Omental fat pad (tissue), 4 donors: Measurements from ENCODE around the gene IL4R. TPM values are rescaled to one million over a fixed set of nuclear protein-coding genes. Genes with fewer than 3 reads are reported as not detected.
"Not testable (repeated sequence)": the region's sequence is repeated elsewhere in the genome, so short reads cannot be mapped to it uniquely, and the experiment has no call there.

Experiments used
- ATAC-seq: fragments of 150-250 bp; one replicate; pipeline ENCODE4 v1.9.1; 2016; ENCODE audit warnings: mild to moderate bottlenecking, moderate library complexity; ENCODE audit not compliant: low FRiP score
- DNase-seq: peaks from one replicate; pipeline ENCODE4 v3.0.0-alpha.2; 2019; ENCODE audit warnings: low spot score
- CTCF ChIP-seq, 3 donors: fragments of 450-650 bp; IDR thresholded peaks; one replicate each; pipeline ENCODE4 v1.5.1; 2016 to 2017; ENCODE audit warnings: antibody characterized with exemption in 3 of 3, mild to moderate bottlenecking in 3 of 3, moderate library complexity in 2 of 3
- total RNA-seq, 4 donors: library from RNA; depleted of rRNA; stranded (reverse); fragments of >200 nt; gene quantifications; one replicate each; pipeline ENCODE4 v1.1.0, GENCODE V29; 2016

IL4R gene
- total RNA-seq, 4 donors from 2014 or later = 36.9 to 162 (median 47.3) TPM

DNA sequence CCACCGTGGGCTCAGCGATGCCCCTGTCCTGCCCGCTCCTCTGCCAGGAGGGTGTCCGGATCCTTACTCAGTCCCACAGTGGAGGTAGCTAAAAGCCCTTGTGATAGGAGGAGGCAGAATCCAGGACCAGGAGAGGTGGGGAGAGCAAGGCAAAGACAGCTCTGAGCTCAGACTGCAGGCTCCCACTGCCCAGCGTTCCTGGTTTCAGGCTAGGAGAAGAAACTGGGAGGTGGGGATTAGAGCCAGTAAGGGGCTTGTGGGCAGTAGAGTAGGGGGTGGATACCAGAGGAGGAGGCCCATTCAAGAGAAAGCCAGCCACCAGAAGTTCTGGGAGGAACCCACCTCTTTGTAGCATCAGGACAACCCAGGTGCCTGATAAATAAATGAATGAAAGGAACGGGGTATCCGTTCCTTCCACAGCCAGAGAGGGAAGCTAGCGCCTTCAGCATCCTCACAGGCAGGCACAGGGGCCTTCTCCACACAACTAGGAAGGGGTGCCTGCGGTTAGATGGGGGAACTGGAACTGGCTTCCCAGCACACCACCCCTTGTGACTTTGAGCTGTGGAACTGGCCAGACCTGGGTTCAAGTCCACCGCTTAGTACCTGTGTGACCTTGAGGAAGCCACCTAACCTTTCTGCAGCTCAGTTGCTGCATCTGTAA is 90.5 kb downstream of the IL4R start:
- no peak for DNase-seq
- ATAC-seq = no peak
- TF ChIP-seq CTCF (IDR thresholded peaks at IDR 0.05) = no peak

DNA sequence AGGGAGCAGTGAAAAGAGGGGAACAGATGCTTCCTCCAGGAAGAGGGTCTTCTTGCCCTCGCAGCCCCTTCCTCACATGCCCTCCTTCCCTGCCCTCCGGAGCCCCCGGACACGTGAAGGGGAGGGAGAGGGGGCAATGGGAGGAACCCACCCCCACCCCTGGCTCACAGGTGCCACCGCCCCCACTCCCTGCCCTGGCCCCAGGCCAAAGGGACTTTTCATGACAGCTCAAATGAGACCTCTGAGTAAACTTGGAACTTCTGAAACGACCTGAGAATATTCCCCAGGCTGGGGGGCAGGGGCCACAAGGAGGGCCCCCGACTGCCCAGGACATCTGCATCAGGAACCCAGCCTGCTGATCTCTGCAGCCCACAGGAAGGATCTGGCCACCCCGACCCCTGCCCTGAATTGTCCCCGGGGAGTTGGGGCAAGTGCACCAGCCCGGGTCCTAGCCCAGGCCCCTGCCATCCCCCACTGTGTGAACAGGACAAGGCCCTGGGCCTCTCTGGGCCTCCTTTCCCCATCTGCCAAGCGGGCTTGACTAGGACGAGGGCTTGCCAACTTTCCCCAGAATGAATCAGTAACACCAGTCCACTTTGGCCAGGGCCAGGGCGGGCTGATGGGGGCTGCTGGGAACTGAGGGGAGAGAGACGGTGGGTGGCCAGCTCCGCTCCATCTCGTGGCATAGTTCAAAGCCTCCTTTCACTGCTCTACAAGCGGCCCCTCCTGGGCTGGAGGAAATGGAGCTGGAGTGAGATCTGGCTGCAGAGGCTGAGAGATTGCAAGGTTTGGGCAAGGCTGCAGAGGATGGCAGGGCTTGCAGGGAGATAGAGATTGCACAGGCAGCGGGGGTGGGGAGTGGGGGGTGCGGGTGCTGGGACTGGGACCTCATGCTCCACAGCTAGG is 92.0 kb downstream of the IL4R start:
- no peak for TF ChIP-seq CTCF (IDR thresholded peaks at IDR 0.05)
- no peak for DNase-seq
- no peak for ATAC-seq

GRCh38 chr16:27406511-27407128 is 92.8 kb downstream of the IL4R start:
- no peak for ATAC-seq
- TF ChIP-seq CTCF (IDR thresholded peaks at IDR 0.05) = no peak
- DNase-seq = no peak

GRCh38 chr16:27407133-27407532 is 93.4 kb downstream of the IL4R start:
- no peak for TF ChIP-seq CTCF (IDR thresholded peaks at IDR 0.05)

DNA sequence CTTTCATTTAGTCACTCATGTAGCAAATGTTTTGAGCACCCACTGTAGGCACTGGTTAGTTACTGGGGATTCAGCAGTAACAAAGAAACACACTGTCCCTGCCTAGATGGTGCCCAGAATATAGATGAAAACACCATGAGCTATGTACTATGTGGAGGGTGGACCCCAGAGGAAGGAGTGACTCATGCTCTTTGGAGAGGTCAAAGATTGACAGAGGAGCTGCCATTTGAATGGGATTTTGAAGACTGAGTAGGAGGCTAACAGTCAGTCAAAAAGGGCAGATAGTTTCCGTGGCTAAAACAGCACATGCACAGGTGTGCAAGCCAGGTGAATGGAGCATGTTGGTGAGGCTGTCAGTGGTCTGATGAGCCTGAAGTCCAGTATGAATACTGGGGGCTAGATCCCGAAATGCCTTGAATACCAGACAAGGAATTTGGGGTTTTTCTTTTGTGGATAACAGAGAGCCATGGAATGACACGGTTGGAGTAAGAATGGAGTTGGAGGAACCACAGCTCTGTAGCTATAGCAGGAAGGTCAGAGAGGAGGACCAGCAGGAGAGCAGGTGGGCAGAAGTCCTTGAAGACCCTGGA is 94.3 kb downstream of the IL4R start:
- TF ChIP-seq CTCF (IDR thresholded peaks at IDR 0.05) = no peak
- DNase-seq (no peak), ATAC-seq (no peak)

More at GRCh38 chr16:27407133-27407532, 93.4 kb downstream of the IL4R start:
- ATAC-seq (no peak), DNase-seq (no peak)

DNA sequence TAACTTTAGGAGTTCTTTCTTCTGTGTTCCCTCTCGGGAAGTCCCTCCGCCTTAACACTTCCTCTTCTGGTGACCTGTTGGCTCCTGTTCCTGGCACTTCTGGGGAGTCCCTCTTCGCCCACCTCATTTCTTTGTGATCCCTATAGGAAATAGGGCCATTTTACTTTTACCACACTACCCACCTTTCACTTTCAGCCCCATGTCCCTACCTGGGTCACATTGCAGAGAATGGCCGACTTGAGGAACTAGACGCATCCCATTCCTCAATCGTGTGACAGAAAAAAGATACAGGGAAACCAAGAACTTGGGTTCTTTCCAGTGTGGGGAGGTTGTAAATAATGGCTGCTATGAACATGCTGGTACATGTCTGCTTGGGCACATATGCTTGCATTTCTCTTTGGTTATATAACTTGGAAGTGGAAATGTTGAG is 94.8 kb downstream of the IL4R start:
- no peak for ATAC-seq

DNA sequence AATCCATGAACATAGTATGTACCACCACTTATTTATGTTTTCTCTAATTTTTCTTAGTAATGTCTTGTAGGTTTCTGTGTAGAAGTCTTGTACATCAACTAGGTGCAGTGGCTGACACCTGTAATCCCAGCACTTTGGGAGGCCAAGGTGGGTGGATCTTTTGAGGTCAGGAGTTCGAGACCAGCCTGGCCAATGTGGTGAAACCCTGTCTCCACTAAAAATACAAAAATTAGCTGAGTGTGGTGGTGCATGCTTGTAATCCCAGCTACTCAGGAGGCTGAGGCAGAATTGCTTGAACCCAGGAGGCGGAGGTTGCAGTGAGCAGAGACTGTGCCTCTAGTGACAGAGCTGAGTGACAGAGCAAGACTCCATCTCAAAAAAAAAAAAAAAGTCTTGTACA is 96.2 kb downstream of the IL4R start:
- not testable (repeated sequence) for DNase-seq, ATAC-seq

More for the DNA sequence above, 94.8 kb downstream of the IL4R start:
- no peak for DNase-seq
- no peak for TF ChIP-seq CTCF (IDR thresholded peaks at IDR 0.05)
